ENCODE data around the gene ZCCHC24.

Gene ZCCHC24

GRCh38 chr10:79360499-79361342, 84.7 kb downstream of the ZCCHC24 start:
- DNase-seq (ENCODE audit: low read depth in 2 of 2): no peak

- no peak for DNase-seq (ENCODE audit: low read depth in 2 of 2)
Measured at GRCh38 chr10:79359816-79360498, 85.5 kb downstream of the ZCCHC24 start.

DNA sequence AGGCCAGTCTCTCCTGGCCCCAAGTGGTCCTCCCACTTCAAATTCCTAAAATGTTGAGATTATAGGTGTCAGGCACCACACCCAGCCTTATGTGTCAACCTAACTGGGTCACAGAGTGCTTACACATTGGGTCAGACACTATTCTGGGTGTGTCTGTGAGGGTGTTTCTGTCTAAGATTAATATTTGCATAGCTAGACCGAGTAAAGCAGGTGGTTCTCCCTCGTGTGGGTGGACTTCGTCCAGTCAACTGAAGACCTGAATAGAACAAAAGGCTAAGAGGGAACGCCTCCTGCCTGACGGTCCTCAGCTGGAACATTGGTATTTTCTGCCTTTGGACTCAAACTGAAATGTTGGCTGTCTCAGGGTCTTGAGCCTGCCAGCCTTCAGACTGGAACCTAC, 86.6 kb downstream of the ZCCHC24 start:
- DNase-seq (ENCODE audit: low read depth in 2 of 2): no peak

- no peak for DNase-seq (ENCODE audit: low read depth in 2 of 2)
Measured at GRCh38 chr10:79357180-79357579, 88.2 kb downstream of the ZCCHC24 start.

GRCh38 chr10:79356104-79356503, 89.3 kb downstream of the ZCCHC24 start:
- no peak for DNase-seq (ENCODE audit: low read depth in 2 of 2)

DNA sequence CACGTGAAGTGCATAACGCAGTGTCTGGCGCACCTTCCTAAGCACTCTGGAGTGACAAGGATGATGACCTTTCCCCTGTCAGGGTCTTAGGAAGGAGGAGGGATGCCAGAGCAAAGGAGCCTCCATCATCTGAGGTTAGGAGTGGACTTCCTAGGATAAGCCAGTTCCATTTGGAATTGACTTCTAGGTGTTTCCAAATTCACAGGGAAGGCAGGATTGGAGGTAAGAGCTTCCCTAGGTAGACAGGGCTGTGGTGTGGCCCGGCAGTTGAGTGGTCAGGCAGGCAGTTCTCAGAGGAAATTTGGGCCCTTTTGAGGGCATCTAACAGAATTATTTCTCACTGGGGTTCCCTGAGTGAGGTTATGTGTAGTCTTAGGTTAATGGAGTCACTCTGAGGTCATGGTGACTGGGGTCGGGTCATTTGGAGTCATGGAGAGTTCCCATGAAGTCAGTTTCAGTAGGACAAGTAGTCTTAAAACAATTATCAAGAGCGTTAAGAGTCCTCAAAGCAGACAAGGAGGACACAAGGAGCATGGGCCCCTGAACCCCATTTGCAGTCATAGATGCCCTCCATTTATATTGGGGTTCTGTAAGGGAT, 89.9 kb downstream of the ZCCHC24 start:
- DNase-seq (ENCODE audit: low read depth in 2 of 2): no peak

DNA sequence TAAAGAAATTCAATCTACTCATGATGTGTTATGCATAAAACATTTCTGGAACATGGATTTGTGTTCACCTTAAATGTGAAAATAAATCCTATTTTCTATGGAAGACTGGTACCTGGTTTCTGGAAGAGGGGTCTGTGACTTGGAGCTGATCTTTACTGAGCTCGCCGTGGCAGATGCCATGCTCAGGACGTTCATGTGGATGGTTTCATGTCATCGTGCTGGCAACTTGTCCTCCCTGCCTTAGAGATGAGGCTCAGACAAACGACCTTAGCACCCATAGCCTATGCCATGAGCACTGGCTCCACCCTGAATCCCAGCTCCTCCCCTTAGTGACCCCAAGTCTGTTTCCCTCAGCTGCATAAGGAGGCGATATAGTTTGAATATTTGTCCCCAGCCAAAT, 90.8 kb downstream of the ZCCHC24 start:
- no peak for DNase-seq (ENCODE audit: low read depth in 2 of 2)

DNA sequence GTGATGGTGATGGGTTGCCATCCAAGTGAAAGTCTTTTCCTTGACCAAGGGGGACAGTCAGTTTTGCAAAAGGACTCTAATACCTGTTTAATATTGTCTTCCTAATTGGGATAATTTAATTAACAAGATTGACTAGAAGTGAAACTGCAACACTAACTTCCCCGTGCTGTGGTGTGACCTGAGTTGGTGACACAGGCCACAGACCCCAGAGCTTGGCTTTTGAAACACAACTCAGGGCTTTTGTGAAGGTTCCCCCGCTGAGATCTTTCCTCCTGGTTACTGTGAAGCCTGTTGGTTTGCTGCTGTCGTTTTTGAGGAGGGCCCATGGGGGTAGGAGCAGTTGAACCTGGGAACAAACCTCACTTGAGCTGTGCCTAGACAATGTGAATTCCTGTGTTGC, 91.3 kb downstream of the ZCCHC24 start:
- no peak for DNase-seq (ENCODE audit: low read depth in 2 of 2)

DNA sequence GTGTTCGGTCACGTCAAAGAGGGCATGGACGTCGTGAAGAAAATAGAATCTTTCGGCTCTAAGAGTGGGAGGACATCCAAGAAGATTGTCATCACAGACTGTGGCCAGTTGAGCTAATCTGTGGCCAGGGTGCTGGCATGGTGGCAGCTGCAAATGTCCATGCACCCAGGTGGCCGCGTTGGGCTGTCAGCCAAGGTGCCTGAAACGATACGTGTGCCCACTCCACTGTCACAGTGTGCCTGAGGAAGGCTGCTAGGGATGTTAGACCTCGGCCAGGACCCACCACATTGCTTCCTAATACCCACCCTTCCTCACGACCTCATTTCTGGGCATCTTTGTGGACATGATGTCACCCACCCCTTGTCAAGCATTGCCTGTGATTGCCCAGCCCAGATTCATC, 91.7 kb downstream of the ZCCHC24 start:
- no peak for DNase-seq (ENCODE audit: low read depth in 2 of 2)

- no peak for DNase-seq (ENCODE audit: low read depth in 2 of 2)
Measured at GRCh38 chr10:79353000-79353406, 92.4 kb downstream of the ZCCHC24 start.

GRCh38 chr10:79352035-79352877, 93.2 kb downstream of the ZCCHC24 start:
- no peak for DNase-seq (ENCODE audit: low read depth in 2 of 2)

DNA sequence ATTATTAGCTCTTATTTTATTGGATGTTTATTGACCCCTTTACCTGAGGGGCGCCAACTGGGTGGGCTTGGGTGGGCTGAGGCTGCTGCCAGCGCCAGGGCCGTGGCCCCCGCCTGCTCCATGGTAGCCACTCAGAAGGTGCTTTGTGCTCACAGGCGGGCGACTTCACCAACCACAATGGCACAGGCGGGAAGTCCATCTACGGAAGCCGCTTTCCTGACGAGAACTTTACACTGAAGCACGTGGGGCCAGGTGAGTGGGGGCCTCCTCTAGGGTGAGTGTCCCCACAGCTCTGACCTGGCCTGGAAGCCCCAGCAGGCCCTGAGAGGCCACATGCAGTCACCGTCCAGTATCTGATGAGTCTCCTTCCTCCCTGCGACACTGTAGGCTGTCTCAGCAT, 94.1 kb downstream of the ZCCHC24 start:
- no peak for DNase-seq (ENCODE audit: low read depth in 2 of 2)

DNA sequence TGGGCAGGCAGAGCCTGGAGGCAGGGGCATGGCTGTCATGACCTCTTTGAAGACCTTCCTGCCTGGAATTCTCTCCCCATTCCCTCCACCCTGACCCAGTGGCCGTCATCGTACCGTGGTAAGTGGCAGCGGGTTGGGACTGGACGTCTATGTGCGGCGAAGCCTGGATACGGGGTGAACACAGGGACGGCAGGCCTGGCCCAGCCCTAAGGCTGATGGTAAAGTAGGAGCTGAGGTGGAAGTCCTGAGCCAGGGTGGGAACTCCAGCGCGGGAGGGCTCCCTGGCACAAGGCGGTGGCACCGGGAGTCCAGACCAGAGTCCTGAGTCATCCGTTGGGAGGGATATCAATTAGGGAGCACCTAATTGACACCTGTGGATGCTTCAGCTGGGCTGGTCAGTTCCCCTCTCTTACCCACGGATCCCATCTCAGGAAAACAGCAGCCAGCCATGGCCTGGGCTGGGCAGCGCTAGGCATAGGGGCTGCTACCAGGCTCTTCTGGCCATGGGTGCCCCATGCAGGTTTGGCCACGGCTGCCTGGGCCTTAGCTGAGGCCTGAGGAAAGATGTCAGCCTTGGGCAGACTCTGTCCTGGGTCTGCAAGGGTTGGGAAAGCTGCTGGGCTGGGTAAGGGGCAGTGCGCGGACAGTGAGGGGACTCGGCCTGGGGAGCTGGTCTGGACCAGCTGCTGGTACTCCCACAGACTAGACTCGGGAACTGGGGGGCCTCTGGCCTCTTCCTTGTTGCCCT, 94.8 kb downstream of the ZCCHC24 start:
- DNase-seq (ENCODE audit: low read depth in 2 of 2): no peak

- DNase-seq (ENCODE audit: low read depth in 2 of 2): no peak
Measured at GRCh38 chr10:79349766-79350406, 95.5 kb downstream of the ZCCHC24 start.

DNA sequence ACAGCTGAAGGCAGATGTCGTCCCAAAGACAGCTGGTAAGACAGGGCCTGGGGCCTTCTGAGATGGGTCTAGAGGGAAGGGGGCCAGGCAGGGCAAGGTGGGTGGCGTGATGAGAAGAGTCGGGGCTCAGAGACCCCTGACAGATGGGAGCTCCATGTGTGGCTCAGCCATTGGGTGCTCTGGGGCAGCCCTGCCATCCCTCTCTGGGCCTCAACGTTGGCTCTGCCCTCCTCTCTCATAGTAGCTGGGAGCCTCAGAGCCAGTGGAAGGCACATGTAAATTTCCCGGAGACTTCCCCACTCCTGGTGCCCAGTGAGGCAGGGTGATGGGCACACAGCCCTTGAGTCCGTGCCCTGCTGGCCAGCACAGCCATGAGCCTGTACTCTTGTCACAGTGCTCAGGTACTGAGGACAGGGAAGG, 96.3 kb downstream of the ZCCHC24 start:
- no peak for DNase-seq (ENCODE audit: low read depth in 2 of 2)

DNA sequence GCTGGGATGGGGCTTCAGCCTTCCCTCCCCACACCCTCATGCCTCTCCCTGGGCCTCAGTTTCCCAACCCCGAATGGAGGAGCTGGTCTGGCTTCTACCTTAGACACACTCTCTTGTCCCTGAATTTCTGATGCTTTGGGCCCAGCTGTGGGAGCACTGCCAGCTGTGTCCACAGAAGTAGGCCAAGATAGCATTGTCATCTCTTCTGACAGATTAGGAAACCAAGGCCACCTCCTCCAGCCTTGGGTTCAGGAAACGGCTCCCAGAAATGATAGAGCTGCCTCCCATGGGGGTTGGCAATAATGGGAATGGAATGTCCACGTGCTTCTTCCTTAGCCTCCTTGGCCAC, 96.8 kb downstream of the ZCCHC24 start:
- no peak for DNase-seq (ENCODE audit: low read depth in 2 of 2)

DNA sequence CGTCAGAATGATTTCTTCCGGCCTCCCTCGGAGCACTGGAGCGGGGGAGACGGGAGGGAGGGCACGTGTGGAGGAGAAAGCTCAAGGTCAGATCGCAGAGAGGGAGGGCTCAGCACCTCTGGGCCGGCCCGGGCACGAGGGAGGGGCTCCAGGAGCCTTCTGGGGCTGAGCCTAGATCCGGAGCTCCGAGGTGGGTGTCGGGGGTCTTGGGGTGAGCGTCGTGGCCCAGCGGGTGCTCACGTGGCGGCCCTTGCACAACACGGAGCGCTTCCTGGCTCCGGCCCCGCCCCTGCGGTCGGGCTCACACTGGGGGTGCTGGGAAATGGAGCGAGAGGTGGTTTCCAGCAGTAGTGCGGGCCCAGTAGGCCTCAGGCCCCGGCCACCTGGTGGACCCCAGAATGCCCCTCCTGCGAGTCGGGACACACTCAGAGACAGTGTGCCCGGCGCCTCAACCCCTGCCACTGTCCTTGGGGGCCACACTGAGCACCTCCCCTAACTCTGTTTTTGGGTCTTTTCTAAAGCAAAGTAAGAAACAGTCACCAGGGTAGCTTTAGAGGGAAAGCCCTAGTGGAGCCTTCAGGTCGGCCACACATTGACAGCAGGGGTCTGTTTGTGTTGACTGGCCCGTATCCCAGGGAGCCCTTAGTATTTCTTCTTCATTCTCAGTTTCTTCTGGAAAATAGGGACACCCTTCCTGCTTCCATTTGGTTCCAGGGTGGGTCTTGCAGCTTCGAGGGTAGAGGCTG, 97.4 kb downstream of the ZCCHC24 start:
- peak; percentile 57 to 74 for DNase-seq (ENCODE audit: low read depth in 2 of 2)

- DNase-seq (ENCODE audit: low read depth in 2 of 2): peak; percentile 93
Measured at GRCh38 chr10:79347226-79347893, 98.1 kb downstream of the ZCCHC24 start, which contains the start of gene PPIF. Gene PPIF (plus strand): TSS chr10:79347469. CDS start chr10:79347549, 80 bp downstream.

Data from stimulated activated CD4-positive, alpha-beta T cell treated with anti-CD3 and anti-CD28 coated beads, Interleukin-12 subunit alpha, Interleukin-12 subunit beta, amount 100 ng/mL, for 24 hours (primary cell).